Activated T-cell treated with anti-CD3 and anti-CD28 coated beads, Interleukin-2, amount 50 U/mL, for 48 hours (primary cell): ENCODE results near the gene CAPN14.

Experiments used
- DNase-seq, 2 experiments: peaks; one replicate each; pipeline ENCODE4 v3.0.0-alpha.2; 2020

The CAPN14 gene

DNA sequence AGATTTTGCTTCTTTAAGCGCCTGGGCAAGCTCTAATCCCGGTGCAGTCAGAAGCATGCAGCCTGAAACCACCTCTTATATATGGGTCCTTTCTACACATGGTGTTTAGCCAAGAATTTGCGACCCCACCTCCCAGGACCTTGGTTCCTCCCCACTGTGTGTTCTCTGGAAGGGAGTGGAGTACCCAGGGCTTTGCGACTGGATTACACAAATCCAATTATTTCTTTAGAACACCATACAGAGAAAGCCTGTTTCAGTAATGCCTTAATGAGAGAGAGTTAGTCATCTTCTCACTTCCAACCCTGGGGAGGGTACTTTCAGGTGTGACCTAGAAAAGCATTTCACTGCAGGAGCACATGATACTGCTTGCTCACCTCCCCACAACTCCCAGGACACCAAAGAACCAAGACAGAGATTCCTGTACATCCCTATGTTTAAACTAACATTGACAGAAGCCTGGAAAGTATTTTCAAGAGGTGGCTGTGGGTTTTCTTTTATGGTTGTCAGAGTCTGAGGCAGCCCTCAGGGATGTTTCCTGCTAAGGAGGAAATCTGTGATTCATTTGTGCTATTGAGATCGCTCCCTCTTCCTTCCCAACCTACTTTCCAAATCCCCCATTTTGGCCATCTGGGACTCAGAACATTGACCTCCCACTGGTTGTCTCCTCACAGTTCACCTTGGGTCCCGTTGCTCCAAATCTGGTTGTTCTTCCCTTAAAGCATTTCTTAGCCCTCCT lies at the start of gene CAPN14:
Gene CAPN14 (minus strand): TSS at position 51 of the 736 bp plus-strand sequence. CDS start 12,068 bp downstream, outside the sequence.
- no peak for DNase-seq

DNA sequence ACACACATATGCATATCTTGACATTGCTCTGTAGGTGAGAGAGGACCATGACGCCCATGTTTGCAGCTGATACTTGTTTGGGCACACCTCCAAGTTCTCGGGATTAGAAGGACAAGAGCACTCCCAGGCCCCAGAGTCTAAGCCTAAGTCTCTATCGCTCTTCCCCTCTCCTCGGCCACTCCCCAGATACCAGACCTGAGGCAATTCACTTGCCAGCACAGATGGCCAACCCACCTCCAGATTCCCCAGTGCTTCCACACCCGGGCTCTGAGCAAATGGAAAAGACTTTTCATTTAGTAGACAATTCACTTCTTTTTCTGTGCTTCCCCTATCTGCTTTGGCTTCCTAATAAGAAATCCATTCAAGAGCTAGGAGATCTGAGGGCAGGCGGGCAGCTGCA lies 49.5 kb upstream of the CAPN14 start:
- DNase-seq = no peak

- DNase-seq = no peak
Observed at GRCh38 chr2:31265234-31265633, 47.9 kb upstream of the CAPN14 start.

GRCh38 chr2:31263636-31264190 lies 46.4 kb upstream of the CAPN14 start:
- no peak for DNase-seq

- DNase-seq = no peak
Observed at GRCh38 chr2:31260870-31261269, 43.6 kb upstream of the CAPN14 start.

- DNase-seq = no peak
Observed at GRCh38 chr2:31259075-31259474, 41.8 kb upstream of the CAPN14 start.

GRCh38 chr2:31258351-31258750 lies 41.0 kb upstream of the CAPN14 start:
- DNase-seq = no peak

GRCh38 chr2:31256611-31257382 lies 39.5 kb upstream of the CAPN14 start:
- DNase-seq = no peak

GRCh38 chr2:31255911-31256571 lies 38.7 kb upstream of the CAPN14 start:
- no peak for DNase-seq

DNA sequence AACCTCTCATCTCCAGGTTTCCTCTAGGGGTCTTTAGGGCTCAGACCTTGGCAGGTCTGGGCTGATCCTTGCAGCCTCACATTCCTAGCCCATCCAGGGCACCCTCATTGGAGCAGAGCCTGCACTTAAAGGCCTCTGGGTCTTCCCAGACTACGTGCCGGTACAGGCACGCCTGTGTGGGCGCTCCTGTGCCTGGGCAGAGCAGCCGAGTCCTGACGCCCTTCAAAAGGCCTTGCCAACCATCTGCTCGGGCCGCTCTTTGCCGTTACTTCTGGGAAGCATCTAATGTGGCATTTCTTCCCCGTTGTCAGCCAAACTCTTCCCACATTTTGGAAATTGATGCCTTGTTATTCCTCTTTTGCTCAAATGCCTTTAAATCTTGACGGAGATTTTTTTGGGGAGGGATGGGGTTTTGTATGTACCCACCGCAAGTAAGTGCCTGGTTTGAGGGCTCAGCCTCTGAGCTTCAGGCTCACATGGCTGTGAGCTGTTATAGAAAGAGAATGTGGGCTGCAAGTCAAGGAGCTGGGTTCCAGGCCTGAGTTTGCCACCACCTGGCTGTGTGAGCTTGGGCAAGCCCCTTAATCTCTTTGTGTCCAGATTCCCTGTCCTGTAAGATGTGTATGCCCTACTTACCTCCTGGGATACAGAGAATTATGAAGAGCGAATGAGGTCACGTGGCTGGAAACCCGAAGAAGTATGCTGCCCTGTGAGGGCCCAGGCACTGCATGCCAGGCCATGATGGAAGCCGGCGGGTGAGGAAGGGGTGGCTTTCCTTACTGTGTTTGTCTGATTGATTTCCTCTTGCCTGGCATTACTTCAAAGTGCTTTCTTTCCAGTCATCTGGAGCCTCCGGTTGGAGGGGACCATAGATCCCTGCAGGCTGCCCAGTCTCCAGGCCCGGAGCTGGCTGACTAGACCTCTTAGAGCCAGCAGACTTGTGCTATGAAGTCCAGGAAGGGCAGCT lies 37.2 kb upstream of the CAPN14 start:
- no peak for DNase-seq

GRCh38 chr2:31253356-31254131 lies 36.2 kb upstream of the CAPN14 start:
- DNase-seq = no peak

GRCh38 chr2:31251851-31252250 lies 34.5 kb upstream of the CAPN14 start:
- DNase-seq = no peak

GRCh38 chr2:31251018-31251417 lies 33.7 kb upstream of the CAPN14 start:
- no peak for DNase-seq

- no peak for DNase-seq
Observed at GRCh38 chr2:31249009-31249690, 31.8 kb upstream of the CAPN14 start.

DNA sequence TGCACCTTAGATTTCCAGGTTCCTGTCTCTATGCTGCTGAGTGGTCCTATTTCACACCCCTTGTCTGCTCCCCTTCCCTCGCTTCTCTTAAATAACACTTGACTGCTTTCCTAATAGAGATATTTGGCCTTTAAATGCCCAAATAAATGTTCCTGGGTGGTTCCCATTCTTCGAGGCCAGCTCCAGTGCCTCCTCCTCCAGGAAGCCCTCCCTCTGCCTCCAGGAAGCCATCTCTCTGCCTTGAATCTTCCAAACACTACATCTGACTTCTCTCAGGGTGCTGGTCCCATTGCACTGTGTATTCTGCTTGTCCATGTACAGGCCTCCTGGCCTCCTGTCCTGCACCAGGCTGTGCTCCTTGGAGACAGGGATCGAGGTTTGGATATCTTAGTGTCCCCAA lies 30.8 kb upstream of the CAPN14 start:
- DNase-seq = no peak

DNA sequence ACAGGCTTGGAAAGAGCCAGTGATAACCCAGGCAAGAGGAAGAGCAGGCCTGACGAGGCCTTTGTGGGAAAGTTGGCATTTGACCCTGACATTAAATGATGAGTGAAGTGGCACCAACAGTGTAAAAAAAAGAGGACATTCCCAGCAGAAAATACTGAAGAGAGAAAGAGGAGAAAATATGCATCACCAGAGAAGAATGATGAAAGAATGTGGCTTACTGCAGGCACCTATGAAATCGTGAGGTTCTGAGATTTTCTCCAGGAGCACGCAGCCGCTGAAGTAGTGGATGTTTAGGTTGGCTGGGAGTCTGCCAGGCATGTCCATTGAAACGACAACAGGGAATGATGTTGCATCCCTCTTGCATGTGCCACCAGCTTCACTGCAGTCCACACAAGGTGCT lies 30.4 kb upstream of the CAPN14 start:
- DNase-seq = no peak

GRCh38 chr2:31246184-31246852 lies 29.0 kb upstream of the CAPN14 start:
- DNase-seq = no peak

DNA sequence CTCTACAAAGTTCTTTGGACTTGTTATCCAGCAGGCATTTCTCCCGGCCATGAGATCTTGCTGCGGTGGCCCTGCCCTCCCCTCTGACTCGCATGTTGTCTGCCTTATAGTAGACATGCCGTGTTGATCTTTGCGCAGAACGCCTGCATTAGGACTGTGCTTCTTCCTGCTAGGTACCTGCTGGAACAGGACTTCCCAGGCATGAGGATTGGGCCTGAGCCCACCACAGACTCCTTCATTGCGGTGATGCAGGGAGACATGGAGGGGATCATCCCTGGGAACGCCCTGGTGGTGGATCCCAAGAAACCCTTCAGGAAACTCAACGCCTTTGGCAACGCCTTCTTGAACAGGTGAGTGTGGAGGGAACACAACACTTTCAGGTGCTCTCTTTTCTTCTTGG lies 26.8 kb upstream of the CAPN14 start:
- DNase-seq = no peak

GRCh38 chr2:31243053-31243452 lies 25.7 kb upstream of the CAPN14 start:
- DNase-seq = no peak

DNA sequence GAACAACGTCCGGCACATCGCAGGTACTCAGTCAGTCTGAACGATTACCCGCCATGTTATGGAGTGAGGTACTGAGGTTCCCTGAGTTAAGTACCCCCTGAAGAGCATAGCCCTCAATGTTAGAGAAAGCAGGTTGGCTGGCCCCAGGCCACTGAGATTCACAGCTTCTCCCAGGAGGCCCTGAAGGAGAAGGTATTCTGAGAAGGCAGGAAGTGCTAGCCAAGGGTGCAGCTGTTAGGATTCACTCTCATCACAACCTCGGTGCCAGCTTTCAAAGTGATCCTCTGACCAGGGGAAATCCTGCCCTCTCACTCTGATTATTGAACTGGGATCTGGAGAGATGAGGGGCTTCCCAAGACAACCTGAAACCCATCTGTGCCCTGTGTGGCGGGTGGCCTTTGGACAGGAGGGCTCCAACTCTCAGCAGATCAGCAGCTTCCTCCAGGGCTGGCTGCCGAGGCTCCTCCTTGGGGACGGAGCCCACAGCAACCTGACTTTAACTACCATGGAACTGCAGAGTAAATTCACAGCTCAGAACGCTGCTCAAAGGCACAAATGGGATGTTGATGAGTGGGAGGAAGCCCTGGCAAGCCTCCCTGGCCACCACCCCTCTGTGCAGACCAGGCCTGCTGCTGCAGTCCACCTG lies 24.4 kb upstream of the CAPN14 start:
- no peak for DNase-seq
